HEK293 (cell line): ENCODE results near the gene CEMP1.

Experiments used
- CTCF ChIA-PET: fragments of 350-600 bp; formaldehyde crosslinking; extraction: SDS; loops from one replicate; lab custom pipeline; 2021; ENCODE audit warnings: antibody characterized with exemption; lab: Yijun Ruan, JAX
- POLR2A ChIA-PET: fragments of 300-600 bp; formaldehyde crosslinking; extraction: SDS; loops from one replicate; lab custom pipeline; 2020; ENCODE audit warnings: antibody characterized with exemption, inconsistent platforms; lab: Yijun Ruan, JAX
- H3K27ac ChIP-seq: fragments of 200-500 bp; sonication (Bioruptor generic); 2 replicates; pipeline ENCODE4 v1.5.1; 2014; ENCODE audit warnings: low read depth, low read length, control low read depth, inconsistent platforms; ENCODE audit errors: extremely low read depth
- H3K36me3 ChIP-seq, 2 experiments: fragments of 200-500 bp in 1 of 2; sonication (Bioruptor generic) in 1 of 2; 1 replicate in 1 of 2; 2 replicates in 1 of 2; pipeline ENCODE4 v1.5.1; 2014 to 2017; ENCODE audit warnings: inconsistent platforms in 2 of 2, low read length in 2 of 2; ENCODE audit not compliant: control insufficient read depth in 2 of 2, insufficient read depth in 1 of 2
- H3K4me1 ChIP-seq: fragments of 200-500 bp; sonication (Bioruptor generic); 2 replicates; pipeline ENCODE4 v1.5.1; 2014; ENCODE audit warnings: mild to moderate bottlenecking, low read length, inconsistent platforms; ENCODE audit not compliant: control insufficient read depth, insufficient read depth
- H3K4me3 ChIP-seq: 2 replicates; pipeline ENCODE4 v1.5.1; 2011; ENCODE audit warnings: low read depth, mild to moderate bottlenecking, control low read depth, low read length, moderate library complexity
- H3K9me3 ChIP-seq: fragments of 200-500 bp; sonication (Bioruptor generic); 2 replicates; pipeline ENCODE4 v1.5.1; 2014; ENCODE audit warnings: low read depth, low read length, inconsistent platforms; ENCODE audit not compliant: control insufficient read depth, insufficient read depth
- KLF17 ChIP-seq: fragments of 450-650 bp; formaldehyde crosslinking; IDR thresholded peaks from 2 replicates; pipeline ENCODE4 v1.5.1; 2016; ENCODE audit warnings: missing biosample characterization, missing genetic modification characterization
- PATZ1 ChIP-seq: fragments of 450-650 bp; formaldehyde crosslinking; IDR thresholded peaks from 2 replicates; pipeline ENCODE4 v1.5.1; 2016; ENCODE audit warnings: missing biosample characterization, missing genetic modification characterization
- PBX3 ChIP-seq: sonication (generic); formaldehyde crosslinking; IDR thresholded peaks from 2 replicates; pipeline ENCODE4 v1.8.1; 2022; ENCODE audit warnings: mild to moderate bottlenecking, moderate library complexity, missing genetic modification reagents
- PRDM1 ChIP-seq: fragments of 450-650 bp; formaldehyde crosslinking; IDR thresholded peaks from 2 replicates; pipeline ENCODE4; 2016; ENCODE audit warnings: missing biosample characterization, missing genetic modification characterization
- REPIN1 ChIP-seq: fragments of 450-650 bp; formaldehyde crosslinking; IDR thresholded peaks from 2 replicates; pipeline ENCODE4 v1.5.1; 2017; ENCODE audit warnings: missing biosample characterization, missing genetic modification characterization, low read depth
- REST ChIP-seq: fragments of 450-650 bp; formaldehyde crosslinking; IDR thresholded peaks from 2 replicates; pipeline ENCODE4 v1.5.1; 2016; ENCODE audit warnings: missing biosample characterization, missing genetic modification characterization
- SETDB1 ChIP-seq: IDR thresholded peaks from one replicate; pipeline ENCODE4 v1.6.1; 2017; ENCODE audit warnings: mild to moderate bottlenecking, low read length, moderate library complexity, mixed read lengths; ENCODE audit not compliant: insufficient read length
- TRIM28 ChIP-seq: IDR thresholded peaks from 2 replicates; pipeline ENCODE4 v1.6.1; 2011; ENCODE audit warnings: low read length, control low read depth, borderline replicate concordance
- ZNF211 ChIP-seq: fragments of 450-650 bp; formaldehyde crosslinking; IDR thresholded peaks from 2 replicates; pipeline ENCODE4 v1.5.1; 2016; ENCODE audit warnings: low read depth, missing biosample characterization, missing genetic modification characterization
- ZNF398 ChIP-seq: fragments of 450-650 bp; formaldehyde crosslinking; IDR thresholded peaks from 2 replicates; pipeline ENCODE4 v1.5.1; 2017; ENCODE audit warnings: missing biosample characterization, missing genetic modification characterization
- ZNF488 ChIP-seq: fragments of 450-650 bp; formaldehyde crosslinking; IDR thresholded peaks from 2 replicates; pipeline ENCODE4 v1.5.1; 2016; ENCODE audit warnings: missing biosample characterization, missing genetic modification characterization
- ZNF548 ChIP-seq: fragments of 450-650 bp; formaldehyde crosslinking; IDR thresholded peaks from 2 replicates; pipeline ENCODE4 v1.5.1; 2016; ENCODE audit warnings: missing biosample characterization, missing genetic modification characterization
- ZNF600 ChIP-seq: fragments of 450-650 bp; formaldehyde crosslinking; IDR thresholded peaks from 2 replicates; pipeline ENCODE4 v1.5.1; 2016; ENCODE audit warnings: missing biosample characterization, missing genetic modification characterization
- ZNF626 ChIP-seq: fragments of 450-650 bp; sonication (Bioruptor Pico); formaldehyde crosslinking; IDR thresholded peaks from 2 replicates; pipeline ENCODE4 v1.5.1; 2018; ENCODE audit warnings: missing biosample characterization, missing genetic modification characterization, inconsistent platforms
- ZNF670 ChIP-seq: fragments of 450-650 bp; formaldehyde crosslinking; IDR thresholded peaks from 2 replicates; pipeline ENCODE4 v1.5.1; 2016; ENCODE audit warnings: missing biosample characterization, missing genetic modification characterization, low read depth
- ZNF677 ChIP-seq: fragments of 450-650 bp; IDR thresholded peaks from 2 replicates; pipeline ENCODE4 v1.5.0; 2018; ENCODE audit warnings: missing biosample characterization, mild to moderate bottlenecking, missing genetic modification characterization, moderate library complexity
- ZNF701 ChIP-seq: fragments of 450-650 bp; formaldehyde crosslinking; IDR thresholded peaks from 2 replicates; pipeline ENCODE4 v1.5.1; 2016; ENCODE audit warnings: missing biosample characterization, missing genetic modification characterization
- ZSCAN16 ChIP-seq: fragments of 450-650 bp; formaldehyde crosslinking; IDR thresholded peaks from 2 replicates; pipeline ENCODE4 v1.5.1; 2016; ENCODE audit warnings: missing biosample characterization, missing genetic modification characterization
- ZSCAN23 ChIP-seq: fragments of 450-650 bp; formaldehyde crosslinking; IDR thresholded peaks from 2 replicates; pipeline ENCODE4 v1.5.1; 2016; ENCODE audit warnings: missing biosample characterization, missing genetic modification characterization

The CEMP1 gene

GRCh38 chr16:2512735-2513404, 18.3 kb downstream of the CEMP1 start (continued):
- TF ChIP-seq REPIN1: no peak
- TF ChIP-seq, all 188 proteins: peak for 11

GRCh38 chr16:2511996-2512734, 19.0 kb downstream of the CEMP1 start:
- POLR2A ChIA-PET: no interaction called here
- CTCF ChIA-PET: interaction anchor here (0.8 to 5.6 kb wide), 3 partner anchors 11 to 38 kb away, joined by 4 to 27 read pairs (median 4); no protein-coding TSS in a partner anchor
- TF ChIP-seq TRIM28 (no peak), ZNF626 (tag by site-specific recombination) (no peak), ZSCAN16 (tag by site-specific recombination) (no peak), ZNF600 (tag by site-specific recombination) (peak; percentile 89), REST (tag by site-specific recombination) (no peak), ZNF548 (tag by site-specific recombination) (no peak), ZNF211 (tag by site-specific recombination) (no peak), SETDB1 (no peak), ZSCAN23 (tag by site-specific recombination) (no peak)
- Histone ChIP-seq H3K4me3 (no peak overlapping the region), H3K27ac (no peak overlapping the region), H3K36me3 (peaks cover 0 to 11% of the 10 kb centered on the region in 2 experiments; a peak in 1 of 3 replicates), H3K4me1 (no peaks in the 10 kb centered on the region; the same call in 1 of the 2 replicates), H3K9me3 (no peaks in the 10 kb centered on the region)

- Histone ChIP-seq H3K27ac (no peak overlapping the region), H3K4me3 (no peak overlapping the region), H3K9me3 (no peaks in the 10 kb centered on the region), H3K36me3 (peaks cover 0 to 2% of the 10 kb centered on the region in 2 experiments; a peak in 2 of 3 replicates), H3K4me1 (no peaks in the 10 kb centered on the region; the same call in 1 of the 2 replicates)
- ChIA-PET POLR2A (interaction anchor here (0.8 kb wide), 1 partner anchor 356 kb away, joined by 5 read pairs; the partner anchor contains the start of gene TRAF7), CTCF (interaction anchor here (5.6 kb wide), 1 partner anchor 10 kb away, joined by 27 read pairs; no protein-coding TSS in a partner anchor)
- TF ChIP-seq ZNF677 (tag by site-specific recombination) (no peak), ZNF488 (tag by site-specific recombination) (no peak), PRDM1 (tag by site-specific recombination) (no peak), ZNF701 (tag by site-specific recombination) (no peak), ZNF398 (tag by site-specific recombination) (peak; percentile 49; the same call in 1 of the 2 replicates), PBX3 (CRISPR knock-in tag) (no peak), ZNF670 (no peak), KLF17 (peak; percentile 49; the same call in 1 of the 2 replicates), PATZ1 (tag by site-specific recombination) (peak; percentile 41)
These were observed 19.9 kb downstream of the CEMP1 start for GRCh38 chr16:2511128-2511800.
